Brain microvascular endothelial cell (primary cell): Measurements from ENCODE around the gene RGS8.

Experiments
- DNase-seq: peaks from one replicate; pipeline ENCODE4 v3.0.0-alpha.2; 2020
- H3K27ac ChIP-seq: fragments of 250-450 bp; sonication (Bioruptor Pico); 2 replicates; pipeline ENCODE4 v1.5.1; 2020; ENCODE audit warnings: mild to moderate bottlenecking, moderate library complexity
- H3K27me3 ChIP-seq: fragments of 250-450 bp; sonication (Bioruptor Pico); replicated peaks from 2 replicates; pipeline ENCODE4 v1.5.1; 2020; ENCODE audit warnings: mild to moderate bottlenecking
- H3K36me3 ChIP-seq: fragments of 250-450 bp; sonication (Bioruptor Pico); replicated peaks from 2 replicates; pipeline ENCODE4 v1.5.1; 2020; ENCODE audit warnings: mild to moderate bottlenecking
- H3K4me3 ChIP-seq: 2 replicates; pipeline ENCODE4 v1.5.1; 2011; ENCODE audit warnings: low read depth, mild to moderate bottlenecking, control low read depth, low read length, moderate library complexity
- in situ Hi-C: cut with HindIII; loops from 2 replicates; pipeline ENCODE4 v1.10.0; 2017; ENCODE audit warnings: low sequenced_read_pairs, low pct_ligation_motif_present
- TF ChIP-seq, protein P1 (sequence below): IDR thresholded peaks from 2 replicates; pipeline ENCODE4 v1.5.1; 2011; ENCODE audit warnings: low read depth, mild to moderate bottlenecking, moderate library complexity, low read length, control low read depth, inconsistent platforms; ENCODE audit errors: missing control alignments

Gene RGS8

DNA sequence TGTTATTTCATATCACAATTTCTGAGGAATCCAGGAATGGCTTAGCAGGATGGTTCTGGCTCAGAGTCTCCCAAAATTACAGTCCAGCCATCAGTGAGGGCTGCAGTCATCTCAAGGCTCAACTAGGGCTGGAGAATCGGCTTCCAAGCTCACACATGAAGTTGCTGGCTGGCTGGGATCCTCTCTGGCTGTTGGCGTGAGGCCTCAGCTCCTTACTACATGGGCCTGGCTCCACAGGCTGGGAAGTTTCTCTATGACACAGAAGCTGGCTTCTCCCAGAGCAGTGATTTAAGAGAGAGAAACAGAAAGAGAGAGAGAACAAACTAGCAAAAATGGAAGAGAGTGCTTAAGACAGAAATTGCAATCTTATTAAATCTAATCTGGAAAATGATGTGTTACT, 38.8 kb upstream of the RGS8 start:
- H3K27ac ChIP-seq = no peak overlapping the region
- no peak overlapping the region for H3K4me3 ChIP-seq
- in situ Hi-C loops = no loop called here
- no peak for DNase-seq
- TF ChIP-seq, protein P1, sequence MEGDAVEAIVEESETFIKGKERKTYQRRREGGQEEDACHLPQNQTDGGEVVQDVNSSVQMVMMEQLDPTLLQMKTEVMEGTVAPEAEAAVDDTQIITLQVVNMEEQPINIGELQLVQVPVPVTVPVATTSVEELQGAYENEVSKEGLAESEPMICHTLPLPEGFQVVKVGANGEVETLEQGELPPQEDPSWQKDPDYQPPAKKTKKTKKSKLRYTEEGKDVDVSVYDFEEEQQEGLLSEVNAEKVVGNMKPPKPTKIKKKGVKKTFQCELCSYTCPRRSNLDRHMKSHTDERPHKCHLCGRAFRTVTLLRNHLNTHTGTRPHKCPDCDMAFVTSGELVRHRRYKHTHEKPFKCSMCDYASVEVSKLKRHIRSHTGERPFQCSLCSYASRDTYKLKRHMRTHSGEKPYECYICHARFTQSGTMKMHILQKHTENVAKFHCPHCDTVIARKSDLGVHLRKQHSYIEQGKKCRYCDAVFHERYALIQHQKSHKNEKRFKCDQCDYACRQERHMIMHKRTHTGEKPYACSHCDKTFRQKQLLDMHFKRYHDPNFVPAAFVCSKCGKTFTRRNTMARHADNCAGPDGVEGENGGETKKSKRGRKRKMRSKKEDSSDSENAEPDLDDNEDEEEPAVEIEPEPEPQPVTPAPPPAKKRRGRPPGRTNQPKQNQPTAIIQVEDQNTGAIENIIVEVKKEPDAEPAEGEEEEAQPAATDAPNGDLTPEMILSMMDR = no peak
- H3K27me3 ChIP-seq = no peaks in the 10 kb centered on the region
- H3K36me3 ChIP-seq = no peaks in the 10 kb centered on the region

- Histone ChIP-seq H3K27ac (no peak overlapping the region), H3K4me3 (no peak overlapping the region), H3K27me3 (no peaks in the 10 kb centered on the region), H3K36me3 (no peaks in the 10 kb centered on the region)
- DNase-seq = no peak
- in situ Hi-C loops = no loop called here
- TF ChIP-seq, protein P1 = no peak
Observed at GRCh38 chr1:182721525-182721924, 37.1 kb upstream of the RGS8 start.

DNA sequence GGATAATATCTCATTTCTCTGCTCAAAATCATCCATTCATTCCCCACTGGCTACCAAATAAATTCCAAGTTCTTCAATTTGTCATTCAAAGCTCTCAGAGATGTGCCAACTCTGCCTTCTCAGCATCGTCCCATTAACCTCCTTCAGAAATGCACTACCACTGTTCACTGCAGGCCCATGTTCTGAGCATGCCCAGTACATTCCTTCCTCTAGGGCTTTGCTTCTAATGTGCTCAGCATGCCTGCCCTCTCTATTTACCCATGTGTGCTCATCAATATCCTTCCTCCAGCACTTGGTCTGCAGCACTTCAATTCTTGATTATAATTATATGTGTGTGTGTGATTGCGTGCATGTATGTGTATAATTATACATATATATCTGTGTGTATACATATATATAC, 36.1 kb upstream of the RGS8 start:
- TF ChIP-seq, protein P1 = peak; percentile 65
- in situ Hi-C loops = no loop called here
- Histone ChIP-seq H3K27me3 (no peaks in the 10 kb centered on the region), H3K27ac (no peak overlapping the region), H3K4me3 (no peak overlapping the region), H3K36me3 (no peaks in the 10 kb centered on the region)
- peak; percentile 23 for DNase-seq

- H3K36me3 ChIP-seq = no peaks in the 10 kb centered on the region
- H3K27ac ChIP-seq = no peak overlapping the region
- H3K27me3 ChIP-seq = no peaks in the 10 kb centered on the region
- in situ Hi-C loops = no loop called here
- no peak overlapping the region for H3K4me3 ChIP-seq
- TF ChIP-seq, protein P1 = no peak
- no peak for DNase-seq
Observed at GRCh38 chr1:182719553-182719952, 35.2 kb upstream of the RGS8 start.

- Histone ChIP-seq H3K4me3 (no peak overlapping the region), H3K27me3 (no peaks in the 10 kb centered on the region), H3K27ac (no peak overlapping the region), H3K36me3 (no peaks in the 10 kb centered on the region)
- TF ChIP-seq, protein P1 = peak; percentile 17
- in situ Hi-C loops = no loop called here
- DNase-seq = no peak
Observed at GRCh38 chr1:182718311-182718710, 33.9 kb upstream of the RGS8 start.
